Measurements from ENCODE around the gene MRFAP1. TPM values are rescaled to one million over a fixed set of nuclear protein-coding genes. Genes with fewer than 3 reads are reported as not detected.

The MRFAP1 gene
- total and polyA plus RNA-seq, 2 donors (not counting 1 experiment from before 2014, with no cell fraction given): 54.8 to 113 TPM

DNA sequence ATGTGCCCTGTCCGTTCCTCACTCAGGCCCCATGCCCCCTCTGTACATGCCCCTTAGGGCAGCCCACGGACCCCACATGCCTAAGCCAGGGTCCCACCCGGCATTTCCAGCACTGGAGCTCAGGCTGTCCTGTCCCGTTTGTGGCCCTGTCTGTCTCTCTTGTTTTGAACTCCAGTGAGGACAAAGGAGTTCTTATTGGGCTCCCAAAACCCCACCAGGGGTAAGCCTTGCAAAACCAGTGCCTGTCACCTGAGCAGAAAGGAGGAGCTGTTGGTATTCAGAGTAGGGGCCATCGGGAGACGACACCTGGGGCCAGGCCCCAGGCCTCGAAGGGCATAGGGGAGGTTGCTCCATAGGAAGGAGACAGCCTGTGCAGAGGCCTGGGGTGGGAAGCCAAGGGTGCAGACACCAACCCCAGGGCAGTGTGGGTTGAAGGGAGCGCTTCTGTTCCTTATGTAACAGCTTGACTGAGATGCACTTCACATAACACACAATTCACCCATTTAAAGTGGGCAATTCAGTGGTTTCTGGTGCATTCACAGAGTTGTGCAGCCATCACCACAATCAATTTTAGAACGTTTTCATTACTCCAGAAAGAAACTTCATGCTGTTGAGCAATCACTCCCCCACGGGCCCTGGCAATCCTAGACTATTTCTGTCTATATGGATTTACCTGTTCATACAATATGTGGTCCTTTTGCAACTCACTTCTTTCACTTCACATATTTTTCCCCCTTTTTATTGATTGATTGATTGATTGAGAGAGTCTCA is 33.8 kb upstream of the MRFAP1 start:
- POLR2A ChIA-PET: no interaction called here

More for the DNA sequence above, 33.8 kb upstream of the MRFAP1 start:
- 96% methylated on average over 9 of the region's 10 CpGs for WGBS (ENCODE audit: insufficient coverage)
- no peak for ATAC-seq (ENCODE audit: low read depth)
- Histone ChIP-seq H3K27me3 (replicated peaks in 1 of 4; ENCODE audit: control extremely low read depth in 1 of 4, control insufficient read depth in 3 of 4, insufficient read depth in 4 of 4, low read length in 3 of 4) (no peaks in the 10 kb centered on the region), H3K9ac (ENCODE audit: low read length) (no peak overlapping the region), H3K79me2 (ENCODE audit: control insufficient read depth, insufficient read depth, low read length) (no peaks in the 10 kb centered on the region), H3K4me2 (replicated peaks; ENCODE audit: low read depth, low read length, poor library complexity, severe bottlenecking) (no peak overlapping the region), H2AFZ (ENCODE audit: insufficient read depth, low read depth, low read length, poor library complexity, severe bottlenecking) (no peak overlapping the region), H3K4me1 (ENCODE audit: control insufficient read depth in 2 of 2, insufficient read depth in 2 of 2, low read length in 2 of 2) (no peaks in the 10 kb centered on the region), H4K20me1 (ENCODE audit: control insufficient read depth, insufficient read depth, low read length, poor library complexity, severe bottlenecking) (no peaks in the 10 kb centered on the region), H3K36me3 (replicated peaks in 1 of 2; ENCODE audit: control extremely low read depth in 1 of 2, control insufficient read depth in 1 of 2, extremely low read depth in 1 of 2, insufficient read depth in 2 of 2, low read length in 1 of 2) (peaks cover 14 to 86% of the 10 kb centered on the region in 2 experiments), H3K9me3 (ENCODE audit: control extremely low read depth in 1 of 3, control insufficient read depth in 2 of 3, insufficient read depth in 1 of 3, low read length in 2 of 3) (peaks cover 0 to 36% (median 6%) of the 10 kb centered on the region in 3 donors), H3K27ac (ENCODE audit: low read length in 2 of 2) (no peak overlapping the region), H3K4me3 (ENCODE audit: control extremely low read depth in 1 of 5, extremely low read depth in 1 of 5, insufficient read depth in 1 of 5, low read depth in 2 of 5, low read length in 4 of 5) (no peak overlapping the region)
- intact Hi-C loops (cut with micrococcal nuclease): no loop called here
- Mint-ChIP-seq H3K4me3 (no peak overlapping the region), H3K27ac (no peak overlapping the region), H3K4me1 (peaks cover 2% of the 10 kb centered on the region), H3K9me3 (ENCODE audit: insufficient read depth) (no peaks in the 10 kb centered on the region), H3K27me3 (no peaks in the 10 kb centered on the region)
- TF ChIP-seq CTCF (IDR thresholded peaks at IDR 0.05): no peak
- TF ChIP-seq EZH2 (IDR thresholded peaks at IDR 0.05; ENCODE audit: borderline replicate concordance, insufficient read depth, low read depth, low read length, poor library complexity, severe bottlenecking): no peak
- no peak for DNase-seq
- CTCF ChIA-PET: no interaction called here

All from B cell (primary cell).